Kidney (tissue), 14 donors: ENCODE data around the gene RAB28. TPM values are rescaled to one million over a fixed set of nuclear protein-coding genes. Genes with fewer than 3 reads are reported as not detected.

ENCODE experiments used
- DNase-seq, 5 donors: peaks; one replicate each; pipeline ENCODE4 v3.0.0-alpha.2; 2013 to 2020
- FAIRE-seq: peaks from 2 replicates; lab custom pipeline; 2012; peaks lifted over from hg19 to GRCh38; lab: Jason Lieb, UNC
- H3K27ac ChIP-seq, 2 donors: one replicate each; pipeline ENCODE4 v1.7.0; 2013; ENCODE audit warnings: low read depth in 2 of 2, low read length in 2 of 2, inconsistent platforms in 1 of 2
- H3K27me3 ChIP-seq: one replicate; pipeline ENCODE4 v1.7.1; 2013; ENCODE audit warnings: low read length, inconsistent platforms; ENCODE audit not compliant: control insufficient read depth, insufficient read depth
- H3K36me3 ChIP-seq, 3 donors: one replicate each; pipeline versions ENCODE4 v1.7.0 to v1.7.1; 2013; ENCODE audit warnings: low read length in 3 of 3, control low read depth in 1 of 3, inconsistent platforms in 1 of 3; ENCODE audit not compliant: insufficient read depth in 3 of 3, control insufficient read depth in 2 of 3
- H3K4me1 ChIP-seq, 3 donors: one replicate each; pipeline versions ENCODE4 v1.7.0 to v1.7.1; 2013; ENCODE audit warnings: low read length in 3 of 3, inconsistent platforms in 1 of 3, low read depth in 1 of 3; ENCODE audit not compliant: control insufficient read depth in 2 of 3, insufficient read depth in 2 of 3
- H3K4me3 ChIP-seq, 3 donors: one replicate each; pipeline versions ENCODE4 v1.7.0 to v1.8.1; 2013; ENCODE audit warnings: low read length in 3 of 3, control low read depth in 1 of 3, inconsistent platforms in 1 of 3
- H3K9ac ChIP-seq, 3 donors: one replicate each; pipeline versions ENCODE4 v1.7.0 to v1.7.1; 2013; ENCODE audit warnings: low read length in 3 of 3, control low read depth in 1 of 3, inconsistent platforms in 1 of 3
- H3K9me3 ChIP-seq, 3 donors: one replicate each; pipeline versions ENCODE4 v1.7.0 to v1.7.1; 2013; ENCODE audit warnings: low read length in 3 of 3, control low read depth in 1 of 3, inconsistent platforms in 1 of 3; ENCODE audit not compliant: control insufficient read depth in 2 of 3, insufficient read depth in 1 of 3
- intact Hi-C: fragments of 100-400 bp; cut with DNase I; formaldehyde crosslinking; loops from one replicate; pipeline ENCODE4 v1.11.1; 2022
- polyA plus RNA-seq: library from polyadenylated mRNA; stranded (reverse); fragments of 350-450 nt; fragmentation: Illumina TruSeq; extraction: RNeasy Lipid Tissue Mini Kit (QIAGEN cat#74804); gene quantifications from one replicate; pipeline ENCODE4 v1.2.3, GENCODE V29; 2014; ENCODE audit warnings: low read depth, low replicate concordance; ENCODE audit not compliant: insufficient read depth
- total RNA-seq: library from RNA; stranded (reverse); fragmentation: NEBNext Ultra II Directional; extraction: Animal tissue kit (Norgen Biotek cat#: 25700); gene quantifications from one replicate; pipeline ENCODE4 v1.2.1, GENCODE V29; 2021
- TF ChIP-seq, protein P1 (sequence below): IDR thresholded peaks from 3 replicates; pipeline ENCODE4 v1.5.1; 2012; ENCODE audit warnings: mild to moderate bottlenecking, moderate library complexity, borderline replicate concordance; ENCODE audit not compliant: insufficient read depth; ENCODE audit errors: extremely low read depth
- donor health status: control.
- donor health status: control.
- donor health status: control.
- donor health status: control.
- donor health status: control.
- donor health status: DM: yes; HTN: yes; CAD: no.
- donor health status: Normal renal cell carcinoma (clear cell type).

RAB28 gene
- total and polyA plus RNA-seq, 2 donors from 2014 or later: 16.2 to 19.1 TPM

DNA sequence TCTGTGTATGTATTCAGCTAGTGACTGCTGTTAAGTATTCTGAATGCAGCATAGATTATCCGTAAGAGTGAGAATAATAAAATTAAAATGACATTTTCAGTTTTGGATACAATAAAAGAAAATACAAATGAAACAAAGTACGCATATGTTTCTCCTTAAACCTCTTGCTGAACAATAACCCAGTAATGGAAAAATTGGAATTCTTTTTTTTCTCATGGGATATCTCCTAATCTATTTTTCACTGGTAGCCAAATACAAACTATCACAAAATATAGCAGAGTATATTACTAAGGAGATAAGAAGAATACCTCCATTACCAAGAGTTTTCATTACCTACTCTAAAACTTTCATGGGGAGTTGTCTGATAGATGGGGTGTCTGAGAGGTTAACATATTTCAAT lies 6.0 kb downstream of the RAB28 start:
- intact Hi-C loops: no loop called here
- Histone ChIP-seq H3K4me3 (no peak overlapping the region), H3K27ac (no peak overlapping the region), H3K27me3 (no peaks in the 10 kb centered on the region), H3K36me3 (peaks cover 0 to 6% (median 0%) of the 10 kb centered on the region in 3 donors), H3K4me1 (peaks cover 0 to 5% (median 0%) of the 10 kb centered on the region in 3 donors), H3K9me3 (no peaks in the 10 kb centered on the region), H3K9ac (no peak overlapping the region)
- FAIRE-seq (no peak), DNase-seq (no peak)
- TF ChIP-seq, protein P1, sequence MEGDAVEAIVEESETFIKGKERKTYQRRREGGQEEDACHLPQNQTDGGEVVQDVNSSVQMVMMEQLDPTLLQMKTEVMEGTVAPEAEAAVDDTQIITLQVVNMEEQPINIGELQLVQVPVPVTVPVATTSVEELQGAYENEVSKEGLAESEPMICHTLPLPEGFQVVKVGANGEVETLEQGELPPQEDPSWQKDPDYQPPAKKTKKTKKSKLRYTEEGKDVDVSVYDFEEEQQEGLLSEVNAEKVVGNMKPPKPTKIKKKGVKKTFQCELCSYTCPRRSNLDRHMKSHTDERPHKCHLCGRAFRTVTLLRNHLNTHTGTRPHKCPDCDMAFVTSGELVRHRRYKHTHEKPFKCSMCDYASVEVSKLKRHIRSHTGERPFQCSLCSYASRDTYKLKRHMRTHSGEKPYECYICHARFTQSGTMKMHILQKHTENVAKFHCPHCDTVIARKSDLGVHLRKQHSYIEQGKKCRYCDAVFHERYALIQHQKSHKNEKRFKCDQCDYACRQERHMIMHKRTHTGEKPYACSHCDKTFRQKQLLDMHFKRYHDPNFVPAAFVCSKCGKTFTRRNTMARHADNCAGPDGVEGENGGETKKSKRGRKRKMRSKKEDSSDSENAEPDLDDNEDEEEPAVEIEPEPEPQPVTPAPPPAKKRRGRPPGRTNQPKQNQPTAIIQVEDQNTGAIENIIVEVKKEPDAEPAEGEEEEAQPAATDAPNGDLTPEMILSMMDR: no peak

DNA sequence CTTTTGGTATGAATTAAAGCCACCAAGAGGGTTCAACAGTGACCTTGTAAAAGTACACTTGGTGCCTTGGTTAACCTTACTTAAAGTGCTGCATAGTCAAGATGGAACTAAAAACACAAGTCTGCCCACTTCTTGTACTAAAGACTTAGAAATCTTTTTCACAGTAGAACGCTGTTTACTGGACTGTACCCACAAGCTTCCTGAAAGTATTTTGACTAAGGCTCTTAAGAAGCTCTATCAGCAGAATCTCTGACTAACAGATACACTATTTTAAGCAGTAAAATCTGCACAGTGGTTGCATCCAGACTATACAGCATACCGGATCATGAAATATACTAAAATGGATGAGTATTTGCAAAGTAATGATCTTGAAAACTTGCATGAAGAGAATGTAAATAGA lies 7.2 kb downstream of the RAB28 start:
- Histone ChIP-seq H3K9me3 (no peaks in the 10 kb centered on the region), H3K4me1 (no peaks in the 10 kb centered on the region), H3K4me3 (no peak overlapping the region), H3K27ac (no peak overlapping the region), H3K9ac (no peak overlapping the region), H3K36me3 (peaks cover 0 to 6% (median 0%) of the 10 kb centered on the region in 3 donors), H3K27me3 (no peaks in the 10 kb centered on the region)
- FAIRE-seq (no peak), DNase-seq (no peak)
- TF ChIP-seq, protein P1: no peak
- intact Hi-C loops: no loop called here

DNA sequence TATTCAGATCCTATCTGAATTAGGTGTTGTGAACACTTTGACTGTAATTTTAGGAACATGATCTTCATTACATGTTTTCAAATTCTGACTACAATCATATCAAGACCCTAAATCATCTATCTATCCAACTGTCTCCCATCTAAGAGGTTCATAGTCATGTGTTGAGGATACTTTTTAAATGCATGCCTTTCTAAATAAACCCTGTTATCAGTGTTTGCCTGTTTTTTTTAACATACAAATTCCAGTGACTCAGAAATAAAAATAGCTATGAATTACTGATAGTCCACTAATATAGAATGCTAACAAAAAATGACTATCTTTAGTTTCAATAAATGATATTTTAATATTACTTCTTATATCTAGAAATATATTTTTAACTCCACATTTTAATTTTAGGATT lies 8.0 kb downstream of the RAB28 start:
- FAIRE-seq (no peak), DNase-seq (no peak)
- H3K27ac ChIP-seq: no peak overlapping the region
- TF ChIP-seq, protein P1: no peak
- no peak overlapping the region for H3K9ac ChIP-seq
- no peak overlapping the region for H3K4me3 ChIP-seq
- no peaks in the 10 kb centered on the region for H3K9me3 ChIP-seq
- intact Hi-C loops: no loop called here
- peaks cover 0 to 6% (median 0%) of the 10 kb centered on the region in 3 donors for H3K36me3 ChIP-seq
- no peaks in the 10 kb centered on the region for H3K4me1 ChIP-seq
- no peaks in the 10 kb centered on the region for H3K27me3 ChIP-seq

DNA sequence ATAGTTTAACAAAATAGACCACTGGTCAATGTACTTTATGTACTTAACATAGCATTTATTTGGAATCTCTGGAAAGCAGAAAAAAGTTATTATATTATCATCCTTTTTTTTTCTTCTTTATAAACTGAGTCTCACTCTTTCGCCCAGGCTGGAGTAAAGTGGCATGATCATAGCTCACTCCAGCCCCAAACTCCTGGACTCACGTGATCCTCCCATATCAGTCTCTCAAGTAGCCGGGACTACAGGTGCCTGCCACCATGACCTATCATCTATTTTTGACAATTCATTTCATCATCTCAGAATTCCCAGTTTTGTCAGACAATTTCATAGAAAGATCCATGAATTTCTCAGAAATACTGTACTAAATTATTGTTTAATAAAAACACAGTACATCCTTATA lies 12.7 kb downstream of the RAB28 start:
- FAIRE-seq (no peak), DNase-seq (no peak)
- H3K27ac ChIP-seq: no peak overlapping the region
- no peaks in the 10 kb centered on the region for H3K4me1 ChIP-seq
- no peaks in the 10 kb centered on the region for H3K27me3 ChIP-seq
- no peak overlapping the region for H3K9ac ChIP-seq
- no peak overlapping the region for H3K4me3 ChIP-seq
- peaks cover 0 to 6% (median 0%) of the 10 kb centered on the region in 3 donors for H3K36me3 ChIP-seq
- no peaks in the 10 kb centered on the region for H3K9me3 ChIP-seq
- intact Hi-C loops: no loop called here
- TF ChIP-seq, protein P1: no peak
